GM21381 (cell line): ENCODE measurements around the gene HOXA3.

Experiments used
- ATAC-seq: cut with Tn5 transposase; IDR thresholded peaks from one replicate; pipeline ENCODE4 v1.9.1; 2021; ENCODE audit warnings: mild to moderate bottlenecking, moderate library complexity; ENCODE audit not compliant: unreplicated experiment

Gene HOXA3

DNA sequence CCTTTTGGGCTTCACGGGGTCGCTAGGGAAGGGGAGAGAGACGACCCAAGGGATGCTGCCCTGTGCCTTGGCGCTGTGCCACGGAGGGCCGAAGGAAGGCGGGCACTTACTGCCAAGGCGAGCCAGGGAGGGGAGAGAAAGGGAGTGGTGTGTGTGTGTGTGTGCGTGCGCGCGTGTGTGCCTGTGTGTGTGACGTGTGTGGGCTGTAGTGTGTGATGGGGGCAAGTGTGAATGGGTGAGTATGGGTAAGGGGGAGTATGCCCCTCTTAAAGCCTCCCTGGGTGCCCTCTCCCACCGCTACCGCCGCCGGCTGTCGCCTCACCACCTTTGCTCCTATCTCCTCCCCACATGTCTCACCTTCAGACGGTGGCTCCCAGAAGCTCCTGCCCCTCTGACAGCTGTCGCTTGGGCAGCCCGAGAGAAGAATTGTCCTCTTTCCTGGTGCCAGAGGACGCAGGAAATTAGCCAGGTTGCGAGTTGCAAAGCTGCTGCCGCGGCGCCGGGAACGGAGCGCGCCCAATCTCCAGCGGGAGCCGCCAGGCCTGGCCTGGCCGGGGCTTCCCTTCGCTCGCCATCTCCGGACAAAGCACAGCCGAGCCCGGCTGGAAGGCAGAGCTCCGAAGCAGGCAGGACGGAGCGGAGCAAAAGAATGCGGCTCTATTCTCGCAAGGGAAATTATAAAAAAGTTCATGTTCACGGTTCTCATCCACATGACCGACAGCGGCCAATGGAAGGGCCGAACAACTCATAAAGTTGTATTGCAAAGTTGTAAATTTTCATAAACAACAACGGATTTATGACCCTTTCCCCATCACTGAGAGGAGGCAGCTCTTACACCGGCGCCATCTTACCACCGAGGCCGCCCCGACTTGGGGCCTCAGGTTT lies at the start of gene HOXA3:
HOXA3 (minus strand) TSS at position 653 of the 885 bp plus-strand sequence. CDS start 41,943 bp downstream, outside the sequence.
- no peak for ATAC-seq

DNA sequence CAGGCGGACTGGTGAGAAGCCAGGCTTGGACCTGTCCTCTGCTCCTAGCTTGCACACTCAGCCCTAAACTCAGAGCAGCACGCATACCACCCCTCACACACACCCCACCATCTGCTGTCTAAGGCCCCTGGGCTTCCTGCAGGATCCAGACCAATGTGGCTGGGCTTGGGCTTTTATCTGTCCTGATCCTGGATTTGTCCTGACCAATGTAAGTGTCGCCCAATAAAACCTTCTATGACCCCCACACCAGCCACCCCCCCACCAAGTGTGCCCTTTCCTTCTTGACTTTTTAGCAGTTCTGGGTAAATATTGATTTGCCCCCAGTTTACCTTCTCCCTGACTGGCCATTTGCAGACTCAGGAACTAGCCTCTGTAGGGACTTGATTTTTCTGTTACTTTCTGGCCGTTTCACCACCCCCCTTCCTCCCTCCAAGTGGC lies 49.2 kb upstream of the HOXA3 start:
- ATAC-seq, result no peak

DNA sequence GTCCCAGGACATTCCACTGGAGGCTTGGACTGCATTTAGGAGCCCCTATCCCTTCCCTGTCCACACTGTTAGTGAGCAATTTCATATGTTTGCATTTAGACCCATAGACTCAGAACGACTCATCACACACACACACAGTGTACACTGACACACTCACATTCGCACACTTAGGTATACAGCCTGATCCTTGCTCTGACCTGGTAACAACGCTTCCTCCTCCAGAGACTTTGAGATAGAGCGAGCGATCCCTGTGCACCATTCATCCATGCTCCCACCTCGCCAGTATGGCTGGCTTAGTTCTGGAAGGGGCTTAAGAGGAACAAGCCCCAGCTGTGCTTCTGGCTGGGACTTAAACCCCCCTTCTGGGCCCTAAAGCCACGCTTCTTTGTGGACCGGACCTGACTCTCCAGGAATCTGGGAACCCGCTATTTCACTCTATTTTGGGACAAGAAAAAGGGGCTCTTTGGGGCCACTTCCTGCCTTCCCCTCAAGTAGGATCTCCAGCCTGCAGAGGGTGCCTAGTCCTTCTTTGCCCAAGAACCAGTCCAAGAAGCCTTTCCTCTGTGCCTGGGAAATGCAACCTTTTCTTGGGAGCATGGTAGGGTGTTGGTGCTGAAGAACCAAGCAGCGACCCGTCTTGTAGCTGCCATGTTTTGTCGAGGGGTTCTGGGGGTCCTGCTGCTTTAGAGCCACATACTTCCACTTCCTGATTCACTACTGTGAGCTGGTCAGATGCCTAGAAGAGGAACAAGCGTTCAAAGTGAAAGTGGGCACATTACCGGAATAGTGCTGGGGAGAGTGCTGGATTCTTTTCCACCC lies 48.6 kb upstream of the HOXA3 start:
- ATAC-seq, result no peak

DNA sequence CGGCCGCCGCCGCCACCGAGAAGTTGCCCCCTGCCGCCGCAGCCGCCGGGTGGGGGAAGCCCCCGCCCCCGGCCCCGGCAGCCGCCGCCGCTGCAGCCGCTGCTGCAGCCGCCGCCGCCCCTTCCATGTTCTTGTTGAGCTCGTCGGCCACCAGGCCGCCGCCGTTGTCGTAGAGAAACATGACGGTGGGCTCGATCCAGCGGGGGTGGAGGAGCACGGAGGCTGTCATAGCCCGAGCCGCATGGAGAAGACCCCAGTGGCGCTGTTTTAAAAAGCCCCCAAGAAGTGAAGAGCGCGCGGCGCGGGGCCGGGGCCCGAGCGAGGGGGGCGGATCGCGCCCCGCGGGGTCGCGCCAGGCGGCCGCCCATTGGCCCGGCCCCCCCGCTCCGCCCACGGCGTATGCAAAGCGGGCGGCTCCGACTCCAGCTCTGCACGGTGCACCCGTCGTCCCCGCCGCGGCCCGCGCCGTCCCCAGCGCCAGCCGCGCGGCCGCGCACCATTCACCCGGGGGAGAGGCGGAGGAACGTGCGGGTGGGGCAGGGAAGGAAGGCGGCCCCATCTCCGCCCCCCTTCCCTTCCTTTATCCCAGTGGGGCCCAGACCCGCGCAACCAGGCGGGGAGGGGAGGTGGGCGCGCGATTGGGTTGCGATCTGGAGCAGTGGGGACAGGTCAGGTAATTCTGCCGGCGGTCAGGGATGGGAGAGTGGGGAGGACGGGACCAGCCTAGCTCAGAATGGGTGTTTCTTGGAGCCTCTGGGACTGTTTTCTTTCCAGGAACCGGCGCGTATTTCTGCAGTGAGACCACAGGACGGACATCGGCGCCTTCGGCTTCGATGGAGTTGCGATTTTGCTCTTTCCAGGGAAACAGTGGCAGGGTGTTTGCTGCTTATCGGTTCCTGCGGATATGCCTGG lies 47.7 kb upstream of the HOXA3 start, which contains the start of gene HOXA13:
HOXA13 (minus strand) TSS at position 243 of the 912 bp plus-strand sequence; CDS start at position 229, 14 bp downstream.
- ATAC-seq, result peak; percentile 82

DNA sequence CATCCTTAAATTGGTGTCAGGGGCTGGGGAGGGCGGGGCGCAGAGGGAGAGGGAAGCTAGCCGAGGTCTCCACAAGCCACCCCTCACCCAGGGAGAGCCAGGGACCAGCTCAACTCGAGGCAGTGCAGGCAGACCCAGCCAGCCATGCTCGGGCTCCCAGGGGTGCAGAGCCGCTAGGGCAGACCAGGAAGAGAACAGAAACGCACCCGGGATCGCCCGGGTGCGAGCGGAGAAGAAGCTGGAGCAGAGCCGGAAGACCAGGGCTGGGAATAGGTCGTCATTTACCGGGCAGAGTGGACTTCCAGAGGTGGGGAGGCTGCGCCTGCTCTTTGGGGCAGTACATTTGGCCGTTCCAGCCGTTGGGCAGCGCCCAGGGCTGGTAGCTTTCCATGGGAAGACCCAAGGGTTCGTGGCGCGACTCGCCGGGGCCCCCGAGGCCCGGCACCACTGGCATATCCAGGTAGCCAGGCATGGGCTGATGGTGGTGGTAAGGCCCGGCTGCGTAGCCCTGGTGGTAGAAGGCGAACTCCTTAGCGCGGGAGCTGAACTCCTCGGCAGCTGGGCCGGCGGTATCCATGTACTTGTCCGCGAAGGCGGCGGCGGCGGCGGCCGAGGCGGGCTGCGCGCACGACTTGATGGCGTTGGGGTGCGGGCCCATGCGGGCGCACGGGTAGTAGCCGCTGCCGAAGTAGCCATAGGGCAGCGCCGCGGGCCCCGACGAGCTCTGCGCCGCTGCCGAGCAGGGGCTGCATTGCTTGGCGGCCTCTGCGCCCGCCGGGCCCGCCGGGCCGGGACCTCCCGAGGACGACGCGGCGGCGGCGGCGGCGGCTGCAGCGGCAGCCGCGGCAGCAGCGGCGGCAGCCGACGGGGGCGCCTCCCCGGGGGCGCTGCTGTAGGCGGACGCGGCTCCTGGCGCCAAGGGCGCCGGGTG lies 46.8 kb upstream of the HOXA3 start:
- peak; percentile 21 for ATAC-seq

DNA sequence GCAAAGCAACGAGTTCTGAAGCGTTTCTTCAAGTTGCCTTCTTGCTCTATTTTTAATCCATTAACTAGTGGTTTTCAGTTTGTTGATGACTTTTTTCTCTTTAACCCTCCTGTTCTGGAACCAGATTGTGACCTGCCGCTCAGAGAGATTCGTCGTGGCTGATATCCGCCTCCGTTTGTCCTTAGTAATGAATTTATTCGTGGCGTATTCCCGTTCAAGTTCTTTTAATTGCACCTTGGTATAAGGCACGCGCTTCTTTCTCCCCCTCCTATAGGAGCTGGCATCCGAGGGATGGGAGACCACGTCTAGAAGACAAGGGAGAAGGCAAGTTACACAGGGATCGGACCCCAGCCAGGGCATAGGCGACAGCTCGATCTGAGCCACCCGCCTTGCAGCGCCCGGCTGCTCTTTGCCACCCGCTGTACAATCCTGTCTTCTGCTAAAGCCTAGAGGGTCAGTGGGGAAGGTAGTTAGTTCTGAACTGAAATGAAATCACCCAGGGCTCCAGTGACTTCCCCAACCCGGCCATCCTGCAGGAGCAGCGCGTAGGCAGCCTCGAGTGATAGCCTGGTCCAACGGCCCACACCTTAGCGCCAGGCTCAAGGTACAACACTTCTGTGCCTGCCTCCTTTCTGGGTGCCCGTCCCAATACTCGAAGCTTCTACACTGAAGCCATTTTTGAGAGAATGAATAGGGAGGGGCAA lies 45.9 kb upstream of the HOXA3 start:
- no peak for ATAC-seq

DNA sequence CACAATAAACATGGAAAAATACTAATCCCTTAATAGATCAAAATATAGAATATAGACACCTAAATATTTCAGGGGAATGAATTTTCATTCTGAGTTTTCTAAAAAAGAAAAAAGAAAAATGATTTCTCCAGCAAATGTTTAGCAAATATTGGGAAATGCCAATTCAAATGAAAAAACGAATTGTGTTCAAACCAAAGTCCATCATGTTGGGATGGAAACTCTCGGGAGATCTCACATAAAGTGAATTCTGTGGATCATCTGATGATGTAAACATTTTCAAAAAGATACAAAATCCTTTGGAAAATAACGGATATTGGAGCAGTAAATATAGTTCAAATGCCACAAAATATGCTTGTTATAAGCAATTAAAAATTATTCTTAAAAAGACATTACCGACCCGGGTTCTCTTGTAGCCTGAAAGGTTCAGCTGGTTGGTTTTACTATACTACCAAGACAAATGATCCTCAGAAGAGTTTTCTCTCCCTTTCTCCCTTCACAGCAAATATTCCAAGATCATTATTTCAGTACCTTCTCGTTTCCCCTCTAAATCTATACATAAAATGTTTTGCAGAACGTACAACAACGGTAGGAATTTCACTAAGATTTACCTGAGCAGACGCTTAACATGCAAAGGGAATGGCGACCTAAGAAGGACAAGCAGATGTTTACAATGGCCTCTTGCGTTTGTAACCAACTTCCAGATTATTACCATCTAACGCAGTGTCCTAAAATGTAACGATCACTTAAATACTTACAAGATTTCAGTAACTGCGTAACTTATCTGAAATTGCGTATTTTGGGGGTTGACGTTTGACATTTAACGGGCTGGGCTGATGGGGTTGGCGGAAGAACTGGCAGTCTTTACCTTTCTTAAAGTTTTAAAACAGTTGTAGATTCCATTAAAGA lies 45.0 kb upstream of the HOXA3 start:
- no peak for ATAC-seq

DNA sequence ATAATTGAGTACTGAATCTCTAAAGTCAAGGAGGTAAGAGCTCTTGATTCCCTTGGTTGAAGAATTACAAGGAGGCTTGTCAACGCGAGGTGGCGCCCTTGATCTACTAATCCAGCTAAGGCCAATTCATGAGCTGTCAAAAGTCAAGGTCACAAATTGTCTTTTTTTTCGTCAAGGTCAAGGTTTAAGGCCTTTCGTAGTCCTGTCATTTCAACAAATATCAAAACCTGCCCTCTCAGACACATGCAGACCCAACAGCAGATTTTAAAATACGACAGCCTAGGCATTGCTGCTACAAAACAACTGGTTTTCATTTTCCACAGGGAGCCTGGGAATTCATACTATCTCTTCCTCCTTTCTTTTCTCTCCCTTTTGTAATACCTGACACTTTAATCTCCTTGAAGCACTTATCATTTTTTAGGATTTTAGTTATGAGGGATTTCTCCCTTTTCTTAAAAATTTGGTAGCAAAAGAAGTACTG lies 43.9 kb upstream of the HOXA3 start:
- ATAC-seq, result no peak

DNA sequence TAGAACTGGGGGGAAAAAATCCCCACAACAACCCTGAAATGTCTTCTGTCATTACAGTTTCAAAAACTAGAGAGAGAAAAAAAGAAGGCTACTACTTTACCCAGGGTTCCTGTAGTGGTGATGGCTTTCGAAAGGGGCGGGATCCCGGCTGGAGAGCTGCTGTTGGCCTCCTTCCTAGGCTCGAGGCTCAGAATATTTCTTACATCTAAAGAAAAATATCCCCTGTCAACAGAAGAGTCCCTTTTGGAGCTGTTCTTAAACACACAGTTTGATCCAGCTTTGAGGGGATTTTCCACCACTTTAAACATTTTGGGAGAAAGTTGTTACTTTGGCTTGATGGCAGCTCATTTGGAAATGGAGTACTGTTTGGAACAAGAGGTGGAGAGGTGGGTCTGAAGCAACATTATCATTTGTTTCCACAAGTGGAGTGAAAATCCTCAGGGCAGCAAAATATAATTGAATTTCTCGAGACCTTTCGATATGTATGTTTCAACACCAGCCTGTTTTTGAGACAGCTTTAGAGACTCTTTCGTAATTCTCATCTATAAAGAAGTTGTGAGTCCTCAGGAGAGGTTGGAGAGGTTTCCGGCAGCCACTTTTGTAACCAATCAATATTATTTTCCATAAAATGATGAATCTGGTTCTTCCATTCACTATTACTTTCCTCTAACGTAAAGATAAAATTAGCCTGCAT lies 42.5 kb upstream of the HOXA3 start:
- ATAC-seq, result no peak

DNA sequence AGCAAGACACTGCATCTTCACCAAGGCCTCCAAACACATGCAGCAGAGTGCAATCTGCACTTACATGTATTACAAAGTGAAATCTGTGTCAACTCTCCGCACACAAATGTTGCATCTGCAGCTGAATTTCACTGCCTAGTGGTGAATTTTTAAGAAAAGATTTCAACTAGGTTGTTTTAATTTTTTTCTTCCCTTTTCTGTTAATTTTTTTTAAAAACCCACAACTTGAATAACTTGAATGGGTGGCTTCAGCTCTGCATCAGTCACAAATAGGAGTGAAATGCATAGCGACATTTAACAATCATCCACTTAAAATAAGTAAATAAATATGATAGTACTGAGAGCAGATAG lies 41.6 kb upstream of the HOXA3 start:
- no peak for ATAC-seq

DNA sequence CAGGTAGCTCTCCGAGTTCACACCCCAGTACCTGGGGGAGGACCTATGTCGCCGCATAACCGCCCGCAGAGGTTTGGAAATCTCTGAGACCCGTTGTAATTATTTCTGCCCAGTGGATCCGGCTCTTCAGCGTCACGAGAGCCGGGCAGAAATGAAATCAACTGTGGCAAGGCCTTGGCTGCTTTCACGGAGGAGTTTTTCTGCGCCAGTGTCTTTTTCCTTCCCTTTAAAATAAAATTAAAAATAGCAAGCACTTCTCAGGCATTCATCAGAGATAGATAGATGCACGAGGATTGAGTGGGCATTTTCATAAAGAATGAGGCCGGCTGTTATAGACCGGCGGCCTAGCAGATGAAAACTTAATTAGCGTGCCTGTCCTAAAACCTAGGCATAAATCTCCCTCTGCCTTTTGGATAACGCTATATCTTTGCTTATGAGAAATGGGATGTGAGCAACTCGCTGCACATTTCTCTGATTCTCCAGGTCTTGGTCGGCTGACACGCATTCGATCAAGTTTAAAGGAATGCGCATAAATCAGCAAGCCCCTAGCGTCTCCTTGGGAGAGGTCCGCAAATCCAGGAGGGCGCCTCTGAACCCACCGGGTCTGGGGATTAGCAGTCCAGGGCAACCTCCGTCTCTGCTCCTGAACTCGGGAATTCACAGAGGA lies 41.1 kb upstream of the HOXA3 start:
- ATAC-seq, result no peak

DNA sequence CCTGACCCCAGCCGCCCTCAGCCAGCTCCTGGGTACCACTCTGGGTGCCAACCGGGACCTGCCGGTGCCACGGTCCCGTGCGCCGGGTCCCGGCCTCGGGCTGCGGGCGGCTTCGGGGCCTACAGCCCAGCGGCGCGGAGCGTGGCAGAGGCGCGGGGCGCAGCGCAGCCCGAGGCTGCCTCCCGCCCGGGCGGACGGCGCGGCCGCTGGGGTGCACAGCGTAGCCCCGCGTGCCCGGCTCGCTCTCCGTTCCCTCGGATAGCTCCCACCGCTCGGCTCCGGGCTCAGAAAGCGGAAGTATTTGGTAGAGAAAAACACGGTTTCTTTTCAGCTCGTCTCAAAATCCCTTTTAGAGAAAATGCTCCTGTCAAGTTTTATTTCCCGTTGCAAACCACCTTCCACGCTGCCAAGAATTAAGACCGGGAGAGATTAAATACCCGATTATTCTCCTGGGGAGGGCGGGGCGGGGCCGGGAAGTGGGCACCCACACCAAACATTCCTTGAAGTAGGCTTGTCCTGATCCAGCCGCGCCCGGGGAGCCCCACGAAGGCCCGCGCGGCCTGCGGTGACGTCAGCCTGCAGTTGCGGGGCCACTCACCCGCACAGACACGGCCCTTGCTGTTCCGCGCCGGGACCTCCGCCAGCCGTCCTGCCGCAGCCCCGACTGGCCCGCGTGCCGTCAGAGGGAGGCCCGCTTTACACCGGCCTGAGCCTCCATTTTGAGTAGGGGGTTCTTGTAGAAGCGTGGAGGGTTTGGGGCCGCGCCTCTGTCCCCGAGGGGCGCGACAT lies 40.4 kb upstream of the HOXA3 start:
- no peak for ATAC-seq

DNA sequence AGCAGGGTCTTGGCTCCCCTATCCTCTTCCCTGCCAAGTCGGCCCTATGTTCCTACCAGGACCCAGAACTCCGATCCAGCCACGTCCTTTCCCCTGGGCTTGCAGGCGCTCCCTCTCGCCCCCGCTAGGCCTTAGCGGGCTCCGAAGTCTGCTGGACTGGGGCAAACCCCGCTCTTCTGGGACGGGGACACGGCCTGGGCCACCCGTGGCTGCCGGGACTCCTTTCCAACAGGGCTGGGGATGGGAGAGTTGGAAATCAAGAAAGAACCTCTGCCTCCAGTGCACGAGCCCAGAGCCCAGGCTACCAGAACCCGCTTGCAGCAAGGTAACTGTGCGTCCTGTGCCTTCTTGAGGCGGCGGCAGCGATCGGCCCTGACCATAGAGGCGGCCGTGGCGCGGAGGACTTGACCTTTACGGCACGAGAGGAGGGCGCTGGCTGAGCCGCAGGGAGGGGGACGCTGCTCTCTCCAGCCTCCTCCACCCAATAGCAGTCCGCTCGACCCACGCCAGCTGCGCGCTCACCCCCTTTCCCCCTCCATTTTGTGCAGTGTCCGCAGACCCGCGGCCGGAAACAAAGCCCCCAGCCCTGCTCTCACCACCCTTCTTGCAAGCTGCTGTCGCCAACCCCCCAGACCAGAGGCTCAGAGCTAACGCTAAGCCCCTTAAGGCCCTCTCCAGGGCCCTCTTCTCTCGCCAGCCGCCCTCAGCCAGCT lies 39.6 kb upstream of the HOXA3 start:
- ATAC-seq, result no peak

DNA sequence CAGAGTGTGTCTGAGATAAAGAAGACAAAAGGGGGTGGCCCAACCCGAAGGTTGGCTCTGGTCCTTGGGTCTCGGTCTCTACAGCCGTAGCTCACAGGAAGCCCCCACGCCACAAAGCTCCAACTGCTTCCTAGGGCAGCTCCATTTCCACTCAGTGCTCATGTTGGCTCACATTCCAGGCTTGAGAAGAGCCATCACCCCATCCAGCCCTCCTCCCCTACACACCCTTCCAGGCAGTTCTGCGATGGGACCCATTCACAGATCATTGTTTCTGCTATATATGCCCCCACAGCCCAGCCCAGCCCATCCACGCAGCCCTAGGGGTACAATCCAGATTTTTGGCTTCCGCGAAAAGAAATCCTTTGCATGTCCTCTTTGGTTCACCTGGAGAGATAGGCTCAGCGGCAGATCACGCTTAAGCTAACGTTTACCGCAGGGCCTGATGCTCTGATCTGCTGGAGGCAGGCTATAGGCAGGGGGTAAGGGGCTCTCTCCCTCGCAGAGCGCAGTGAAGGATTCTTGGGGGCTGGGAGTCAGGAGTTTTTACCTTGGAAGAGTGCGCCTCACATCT lies 38.9 kb upstream of the HOXA3 start:
- no peak for ATAC-seq
